Lower leg skin (tissue), 4 donors: ENCODE measurements around the gene CRAT. TPM values are rescaled to one million over a fixed set of nuclear protein-coding genes. Genes with fewer than 3 reads are reported as not detected.

ENCODE experiments used
- DNase-seq, 2 donors: peaks; one replicate each; pipeline ENCODE4 v3.0.0-alpha.2; 2019; ENCODE audit warnings: low spot score in 2 of 2
- H3K4me3 ChIP-seq: fragments of 200-600 bp; sonication (generic); 2 replicates; pipeline ENCODE4 v1.5.1; 2017; ENCODE audit warnings: mild to moderate bottlenecking, low read depth; ENCODE audit not compliant: poor library complexity, severe bottlenecking
- POLR2A ChIP-seq, 2 donors: fragments of 450-650 bp; IDR thresholded peaks; one replicate each; pipeline ENCODE4 v1.6.1; 2016 to 2017; ENCODE audit warnings: antibody characterized with exemption in 2 of 2, mild to moderate bottlenecking in 1 of 2, moderate library complexity in 1 of 2
- WGBS, 2 donors: methylation state at CpG; one replicate each; pipeline ENCODE4 v1.1.5; 2018; 5-methylcytosine and 5-hydroxymethylcytosine counted together
- intact Hi-C: fragments of 100-400 bp; cut with DNase I; formaldehyde crosslinking; loops from one replicate; pipeline ENCODE4 v1.15.0; 2023; ENCODE audit warnings: low total_unique reads
- total RNA-seq, 4 donors: library from RNA; depleted of rRNA; stranded (reverse); fragments of >200 nt; gene quantifications; one replicate each; pipeline ENCODE4 v1.1.0, GENCODE V29; 2016
- TF ChIP-seq, protein P1 (sequence below), 3 donors: fragments of 450-650 bp; IDR thresholded peaks; one replicate each; pipeline ENCODE4 v1.5.1; 2016; ENCODE audit warnings: antibody characterized with exemption in 3 of 3, mild to moderate bottlenecking in 3 of 3, moderate library complexity in 2 of 3

CRAT gene
- total RNA-seq, 4 donors from 2014 or later, result 13.7 to 78.2 (median 31.3) TPM

DNA sequence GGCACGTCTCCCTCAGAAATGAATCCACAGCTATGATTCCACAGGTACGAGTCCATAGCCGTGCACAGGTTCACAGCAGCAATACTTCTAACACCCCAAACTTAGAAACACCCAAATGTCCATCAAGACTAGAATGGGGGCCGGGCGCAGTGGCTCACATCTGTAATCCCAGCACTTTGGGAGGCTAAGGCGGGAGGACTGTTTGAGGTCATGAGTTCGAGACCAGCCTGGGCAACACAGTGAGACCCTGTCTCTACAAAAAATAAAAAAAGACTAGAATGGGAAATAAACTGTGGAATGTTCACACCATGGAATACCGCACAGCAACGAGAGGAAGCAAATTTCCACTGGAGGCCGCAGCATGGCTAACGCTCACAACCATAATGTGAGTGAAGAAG, 34.0 kb downstream of the CRAT start:
- 93 to 94% methylated on average over 11 of the region's 11 CpGs for WGBS, 2 donors
- no peak for DNase-seq
- intact Hi-C loops, result no loop called here
- H3K4me3 ChIP-seq, result no peak overlapping the region
- TF ChIP-seq, protein P1, sequence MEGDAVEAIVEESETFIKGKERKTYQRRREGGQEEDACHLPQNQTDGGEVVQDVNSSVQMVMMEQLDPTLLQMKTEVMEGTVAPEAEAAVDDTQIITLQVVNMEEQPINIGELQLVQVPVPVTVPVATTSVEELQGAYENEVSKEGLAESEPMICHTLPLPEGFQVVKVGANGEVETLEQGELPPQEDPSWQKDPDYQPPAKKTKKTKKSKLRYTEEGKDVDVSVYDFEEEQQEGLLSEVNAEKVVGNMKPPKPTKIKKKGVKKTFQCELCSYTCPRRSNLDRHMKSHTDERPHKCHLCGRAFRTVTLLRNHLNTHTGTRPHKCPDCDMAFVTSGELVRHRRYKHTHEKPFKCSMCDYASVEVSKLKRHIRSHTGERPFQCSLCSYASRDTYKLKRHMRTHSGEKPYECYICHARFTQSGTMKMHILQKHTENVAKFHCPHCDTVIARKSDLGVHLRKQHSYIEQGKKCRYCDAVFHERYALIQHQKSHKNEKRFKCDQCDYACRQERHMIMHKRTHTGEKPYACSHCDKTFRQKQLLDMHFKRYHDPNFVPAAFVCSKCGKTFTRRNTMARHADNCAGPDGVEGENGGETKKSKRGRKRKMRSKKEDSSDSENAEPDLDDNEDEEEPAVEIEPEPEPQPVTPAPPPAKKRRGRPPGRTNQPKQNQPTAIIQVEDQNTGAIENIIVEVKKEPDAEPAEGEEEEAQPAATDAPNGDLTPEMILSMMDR (IDR thresholded peaks at IDR 0.05), result no peak

DNA sequence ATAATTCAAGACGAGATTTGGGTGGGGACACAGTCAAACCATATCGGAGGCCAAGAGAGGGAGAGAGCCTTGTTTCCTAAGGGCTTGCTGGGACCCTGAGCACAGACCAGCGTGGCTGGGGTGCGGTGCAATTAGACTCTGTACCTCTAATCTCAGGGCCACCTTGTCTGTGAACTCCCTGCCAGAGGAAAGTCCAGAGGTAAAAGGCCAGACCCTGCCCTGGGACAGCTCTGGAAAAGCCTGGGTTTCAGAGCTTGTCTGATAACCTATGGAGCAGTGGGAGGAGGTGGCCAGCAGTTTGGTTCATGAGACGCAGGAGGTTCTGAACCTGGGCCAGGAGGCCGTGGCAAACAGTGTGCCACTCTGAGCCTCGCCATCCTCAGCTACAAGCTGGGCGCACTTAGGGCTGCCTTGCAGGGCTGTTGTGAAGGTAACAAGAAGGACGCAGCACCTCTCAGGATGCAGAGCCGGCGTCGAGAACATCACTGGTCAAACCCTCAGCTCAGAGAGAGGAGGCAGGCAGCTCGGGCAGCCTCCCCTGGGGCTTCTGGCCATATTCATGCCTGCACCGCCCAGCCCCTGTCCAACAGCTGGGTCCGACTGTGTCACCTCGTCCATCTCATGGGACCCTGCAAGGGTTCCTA, 34.5 kb downstream of the CRAT start:
- WGBS, 2 donors, result 86 to 88% methylated on average over 16 of the region's 16 CpGs
- intact Hi-C loops, result no loop called here
- no peak for TF ChIP-seq POLR2A (IDR thresholded peaks at IDR 0.05)
- TF ChIP-seq, protein P1 (IDR thresholded peaks at IDR 0.05), result no peak
- no peak for DNase-seq
- no peak overlapping the region for H3K4me3 ChIP-seq

DNA sequence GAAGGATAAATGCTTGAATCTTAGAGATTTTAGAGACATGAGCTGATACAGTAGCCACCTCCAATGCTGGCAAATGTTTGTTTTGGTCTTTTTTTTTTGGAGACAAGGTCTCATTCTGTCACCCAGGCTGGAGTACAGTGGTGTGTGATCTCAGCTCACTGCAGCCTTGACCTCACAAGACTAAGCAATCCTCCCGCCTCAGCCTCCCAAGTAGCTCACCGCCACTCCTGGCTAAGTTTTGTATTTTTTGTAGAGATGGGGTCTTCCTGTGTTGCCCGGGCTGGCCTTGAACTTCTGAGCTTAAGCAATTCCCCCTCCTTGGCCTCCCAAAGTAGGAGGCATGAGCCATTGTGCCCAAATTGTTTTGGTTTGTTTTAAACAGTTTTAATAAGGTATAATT, 36.5 kb downstream of the CRAT start:
- no peak overlapping the region for H3K4me3 ChIP-seq
- TF ChIP-seq POLR2A (IDR thresholded peaks at IDR 0.05), result no peak
- TF ChIP-seq, protein P1 (IDR thresholded peaks at IDR 0.05), result no peak
- intact Hi-C loops, result no loop called here
- 85 to 97% methylated on average over 3 of the region's 3 CpGs for WGBS, 2 donors
- no peak for DNase-seq

DNA sequence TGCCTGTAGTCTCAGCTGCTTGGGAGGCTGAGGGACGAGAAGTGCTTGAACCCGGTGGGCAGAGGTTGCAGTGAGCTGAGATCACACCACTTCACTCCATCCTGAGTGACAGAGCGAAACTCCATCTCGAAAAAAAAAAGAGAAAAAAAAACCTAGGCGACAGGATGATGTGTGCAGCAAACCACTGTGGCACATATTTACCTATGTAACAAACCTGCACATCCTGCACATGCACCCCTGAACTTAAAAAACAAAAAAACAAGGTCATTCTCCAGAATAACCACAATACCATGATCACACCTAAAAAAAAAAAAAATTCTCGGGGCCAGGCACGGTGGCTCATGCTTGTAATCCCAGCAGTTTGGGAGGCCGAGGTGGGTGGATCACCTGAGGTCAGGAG, 37.2 kb downstream of the CRAT start:
- no peak overlapping the region for H3K4me3 ChIP-seq
- intact Hi-C loops, result no loop called here
- no peak for TF ChIP-seq POLR2A (IDR thresholded peaks at IDR 0.05)
- TF ChIP-seq, protein P1 (IDR thresholded peaks at IDR 0.05), result no peak
- WGBS, 2 donors, result 88 to 89% methylated on average over 8 of the region's 8 CpGs
- DNase-seq, result no peak

DNA sequence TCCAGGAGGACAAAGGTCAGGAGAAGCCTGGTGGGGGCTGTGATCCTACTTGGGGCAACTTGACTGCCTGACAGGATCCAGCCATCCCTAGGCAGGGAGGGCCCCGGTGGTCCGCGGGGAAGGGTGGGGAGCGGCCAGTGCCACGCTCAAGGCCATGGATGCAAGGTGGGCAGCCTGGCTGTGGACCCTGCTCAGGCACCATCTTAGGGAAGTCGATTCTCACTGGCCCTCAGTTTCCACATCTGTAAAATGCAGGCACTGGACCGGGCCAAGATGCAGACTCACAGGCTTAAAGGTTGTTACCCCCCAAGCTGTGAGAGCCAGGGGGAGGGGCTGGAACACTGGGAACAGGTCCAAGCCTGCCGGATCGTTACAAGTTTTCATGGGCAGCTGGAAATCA, 38.4 kb downstream of the CRAT start:
- intact Hi-C loops, result no loop called here
- H3K4me3 ChIP-seq, result no peak overlapping the region
- DNase-seq, result no peak
- TF ChIP-seq, protein P1 (IDR thresholded peaks at IDR 0.05), result no peak
- no peak for TF ChIP-seq POLR2A (IDR thresholded peaks at IDR 0.05)
- 62 to 68% methylated on average over 9 of the region's 9 CpGs for WGBS, 2 donors

DNA sequence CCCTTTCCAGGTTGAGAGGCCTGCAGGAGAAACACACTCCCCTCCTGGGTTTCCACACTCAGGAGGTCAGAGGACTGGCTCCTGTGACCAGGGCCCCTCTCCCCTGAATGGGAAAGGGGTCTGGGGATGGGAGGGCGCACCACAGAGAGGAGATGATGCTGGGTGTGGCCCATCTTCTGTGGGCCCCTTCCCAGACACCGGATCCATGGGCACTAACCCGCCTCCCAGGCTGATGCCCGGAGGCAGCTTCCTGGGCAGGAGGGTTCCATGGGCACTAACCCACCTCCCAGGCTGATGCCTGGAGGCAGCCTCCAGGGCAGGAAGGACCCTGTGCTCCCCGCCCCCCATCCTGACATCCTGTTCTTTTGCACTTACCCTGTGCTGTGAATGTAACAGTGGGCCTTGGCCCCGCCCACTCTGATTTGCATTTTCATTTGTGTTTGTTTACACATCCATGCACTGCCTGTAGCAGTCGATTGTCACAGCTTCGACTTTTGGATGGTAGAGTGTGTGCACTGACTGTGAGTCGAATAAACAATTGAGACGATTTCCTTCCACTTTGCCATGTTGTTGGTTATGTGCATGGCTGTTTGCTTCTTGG, 39.0 kb downstream of the CRAT start:
- DNase-seq, result no peak
- WGBS, 2 donors, result 70 to 71% methylated on average over 9 to 10 of the region's 10 CpGs
- intact Hi-C loops, result no loop called here
- no peak for TF ChIP-seq POLR2A (IDR thresholded peaks at IDR 0.05)
- TF ChIP-seq, protein P1 (IDR thresholded peaks at IDR 0.05), result no peak
- no peak overlapping the region for H3K4me3 ChIP-seq
